ENCODE results near the gene PDHB. TPM values are rescaled to one million over a fixed set of nuclear protein-coding genes. Genes with fewer than 3 reads are reported as not detected.

The PDHB gene
- total and polyA plus RNA-seq, 12 donors, result 59.2 to 264 (median 102) TPM

- DNase-seq, result no peak
- H3K27ac ChIP-seq, result no peak overlapping the region
- H3K4me1 ChIP-seq (replicated peaks in 1 of 2), result peaks cover 13 to 18% of the 10 kb centered on the region in 2 donors
- WGBS, 4 donors, result 0 to 43% (median 16%) methylated on average over 1 of the region's 1 CpG
- no peaks in the 10 kb centered on the region for H3K27me3 ChIP-seq
- peaks cover 0 to 73% of the 10 kb centered on the region in 2 donors for H3K36me3 ChIP-seq (replicated peaks in 1 of 2)
- intact Hi-C loops (cut with DNase I), result loop anchor here in 1 of 2 donors (10.0 kb wide), 1 partner anchor 105 kb away; the partner anchor contains the start of gene ACOX2
- no peaks in the 10 kb centered on the region for H3K9me3 ChIP-seq (replicated peaks in 1 of 3)
- H3K4me3 ChIP-seq, result no peak overlapping the region
- no peak for TF ChIP-seq POLR2A (IDR thresholded peaks at IDR 0.05)
- no peak for TF ChIP-seq CTCF (IDR thresholded peaks at IDR 0.05)
These were observed 4.0 kb downstream of the PDHB start for GRCh38 chr3:58429657-58430056.

DNA sequence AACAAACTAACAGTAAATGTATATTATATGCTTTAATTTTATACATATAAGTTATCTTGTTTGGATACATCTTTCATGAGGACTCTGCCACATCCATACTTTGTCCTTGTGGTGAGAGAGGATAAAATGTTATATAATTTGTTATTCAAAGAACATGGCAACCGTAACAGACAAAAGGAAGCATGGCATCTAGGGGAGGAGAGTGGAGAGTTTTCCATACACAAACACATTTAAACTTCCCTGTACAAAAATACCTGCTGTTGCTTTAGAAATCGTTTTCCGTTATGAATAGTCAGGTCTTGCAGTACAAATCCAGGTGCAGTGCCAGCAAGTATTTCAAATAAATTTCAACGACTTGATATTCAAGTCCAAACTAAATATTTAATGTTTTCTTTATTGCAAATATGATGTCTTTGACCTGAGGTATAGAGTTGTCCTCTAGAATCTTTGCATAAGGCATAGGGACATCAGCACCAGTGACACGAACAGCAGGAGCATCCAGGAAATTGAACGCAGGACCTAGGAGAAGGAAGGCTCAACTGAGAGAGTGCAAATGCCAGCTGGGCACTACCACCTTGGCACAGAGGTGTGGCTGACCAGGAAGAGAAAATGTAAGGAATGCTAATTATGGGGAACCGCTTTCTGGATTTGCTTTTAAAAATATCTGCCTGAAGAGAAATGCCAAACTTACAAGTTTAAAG, 5.8 kb downstream of the PDHB start:
- TF ChIP-seq POLR2A (IDR thresholded peaks at IDR 0.05), result no peak
- no peak for TF ChIP-seq CTCF (IDR thresholded peaks at IDR 0.05)
- Histone ChIP-seq H3K36me3 (replicated peaks in 1 of 2) (peaks cover 0 to 81% of the 10 kb centered on the region in 2 donors), H3K9me3 (replicated peaks in 1 of 3) (no peaks in the 10 kb centered on the region), H3K27ac (no peak overlapping the region), H3K4me3 (no peak overlapping the region), H3K27me3 (no peaks in the 10 kb centered on the region), H3K4me1 (replicated peaks in 1 of 2) (peaks cover 10% of the 10 kb centered on the region in 2 donors)
- 70 to 81% (median 79%) methylated on average over 7 of the region's 7 CpGs for WGBS, 4 donors
- no peak for DNase-seq
- intact Hi-C loops (cut with DNase I), result loop anchor here in 1 of 2 donors (10.0 kb wide), 1 partner anchor 107 kb away; the partner anchor contains the start of gene ACOX2

DNA sequence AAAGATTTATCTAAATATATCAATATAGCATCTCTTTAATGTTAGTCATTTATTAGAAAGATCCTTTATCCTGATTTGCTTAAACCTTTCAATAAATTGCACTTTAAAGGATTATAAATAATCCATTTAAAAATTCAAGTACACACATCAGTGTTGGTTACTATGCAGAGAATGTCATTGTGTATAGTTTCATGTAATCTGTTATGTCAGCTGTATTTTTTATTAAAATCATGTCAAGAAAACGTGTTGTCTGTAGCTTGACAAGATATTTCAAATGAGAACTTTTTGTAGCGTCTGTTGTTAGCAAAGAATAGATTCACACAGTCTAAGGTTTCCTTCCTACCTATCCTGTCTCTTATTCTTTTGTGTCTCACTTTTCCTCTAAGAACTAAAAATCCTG, 7.8 kb downstream of the PDHB start:
- intact Hi-C loops (cut with DNase I), result loop anchor here in 1 of 2 donors (10.0 kb wide), 1 partner anchor 109 kb away; the partner anchor contains the start of gene ACOX2
- no peak overlapping the region for H3K4me3 ChIP-seq
- H3K27ac ChIP-seq, result no peak overlapping the region
- peaks cover 0 to 82% of the 10 kb centered on the region in 2 donors for H3K36me3 ChIP-seq (replicated peaks in 1 of 2)
- WGBS, 4 donors, result 68 to 76% (median 73%) methylated on average over 2 of the region's 2 CpGs
- H3K9me3 ChIP-seq (replicated peaks in 1 of 3), result no peaks in the 10 kb centered on the region
- H3K4me1 ChIP-seq (replicated peaks in 1 of 2), result no peaks in the 10 kb centered on the region
- no peaks in the 10 kb centered on the region for H3K27me3 ChIP-seq
- TF ChIP-seq POLR2A (IDR thresholded peaks at IDR 0.05) (no peak), CTCF (IDR thresholded peaks at IDR 0.05) (no peak)
- no peak for DNase-seq

DNA sequence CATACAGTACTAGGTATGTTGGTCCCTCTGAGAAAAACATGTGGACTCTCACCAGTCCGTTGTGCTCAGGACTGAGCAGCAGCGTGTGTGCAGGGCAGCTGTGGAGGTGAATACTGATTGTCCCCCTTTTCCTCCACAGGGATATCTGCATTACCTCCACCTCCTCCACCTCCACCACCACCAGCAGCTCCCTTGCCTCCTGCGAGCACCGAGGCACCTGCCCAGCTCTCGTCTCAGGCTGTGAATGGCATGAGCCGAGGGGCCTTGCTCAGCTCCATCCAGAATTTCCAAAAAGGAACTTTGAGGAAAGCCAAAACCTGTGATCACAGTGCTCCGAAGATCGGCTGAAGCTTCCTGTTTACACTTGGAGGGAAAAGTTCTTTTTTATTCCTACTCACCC, 9.0 kb downstream of the PDHB start:
- Histone ChIP-seq H3K4me3 (no peak overlapping the region), H3K27ac (peak overlapping the region in 1 of 5 donors; percentile 26), H3K27me3 (no peaks in the 10 kb centered on the region), H3K4me1 (replicated peaks in 1 of 2) (no peaks in the 10 kb centered on the region), H3K9me3 (replicated peaks in 1 of 3) (no peaks in the 10 kb centered on the region), H3K36me3 (replicated peaks in 1 of 2) (peaks cover 0 to 70% of the 10 kb centered on the region in 2 donors)
- no peak for DNase-seq
- intact Hi-C loops (cut with DNase I), result loop anchor here in 1 of 2 donors (10.0 kb wide), 1 partner anchor 110 kb away; the partner anchor contains the start of gene ACOX2
- WGBS, 4 donors, result 66 to 77% (median 76%) methylated on average over 8 of the region's 8 CpGs
- no peak for TF ChIP-seq CTCF (IDR thresholded peaks at IDR 0.05)
- no peak for TF ChIP-seq POLR2A (IDR thresholded peaks at IDR 0.05)
